K562 (cell line): ENCODE results near the gene DELE1. TPM values are rescaled to one million over a fixed set of nuclear protein-coding genes. Genes with fewer than 3 reads are reported as not detected.

Experiments used
- ATAC-seq: fragments of 200-7000 bp; cut with Tn5 transposase; 3 replicates; pipeline ENCODE4 v1.9.1; 2020; ENCODE audit warnings: moderate library complexity
- BruUV-seq: library from RNA; stranded (reverse); fragments of 400-500 nt; replicated peaks from 2 replicates; lab custom pipeline; 2021; lab: Mats Ljungman, UMichigan
- CTCF ChIA-PET: fragments of 300-600 bp; formaldehyde crosslinking; extraction: SDS; loops from one replicate; lab custom pipeline; 2021; ENCODE audit warnings: low intra/inter-chr PET ratio; lab: Yijun Ruan, JAX
- POLR2A ChIA-PET: fragments of 300-600, 350-650 bp; sonication (Branson Sonifier 250); formaldehyde crosslinking; extraction: SDS; loops from one replicate; lab custom pipeline; 2021; ENCODE audit warnings: antibody characterized with exemption, inconsistent platforms; lab: Yijun Ruan, JAX
- DNase-seq, 4 experiments: peaks; one replicate each; pipeline versions ENCODE4 v3.0.0 to v3.0.0-alpha.2; 2011 to 2018; ENCODE audit warnings: low spot score in 3 of 4, mixed read lengths in 3 of 4; ENCODE audit errors: extremely low read depth in 1 of 4
- FAIRE-seq: peaks from 2 replicates; lab custom pipeline; 2011; peaks lifted over from hg19 to GRCh38; lab: Jason Lieb, UNC
- H2AFZ ChIP-seq: 2 replicates; pipeline ENCODE4 v1.6.0; 2011; ENCODE audit warnings: low read depth, low read length, control low read depth, inconsistent platforms
- H3K27ac ChIP-seq: fragments of 200-600 bp; 3 replicates; pipeline ENCODE4 v1.8.0; 2011; ENCODE audit warnings: low read depth, mild to moderate bottlenecking, control low read depth, inconsistent platforms, low read length, moderate library complexity, mixed read lengths; ENCODE audit errors: extremely low read depth
- H3K27me3 ChIP-seq, 2 experiments: fragments of 300-600 bp in 1 of 2; 2 replicates in 1 of 2; 3 replicates in 1 of 2; pipeline versions ENCODE4 v1.6.0 to v1.8.0; 2011; ENCODE audit warnings: inconsistent platforms in 2 of 2, low read length in 2 of 2, mild to moderate bottlenecking in 1 of 2, mixed read lengths in 1 of 2, moderate library complexity in 1 of 2; ENCODE audit not compliant: control insufficient read depth in 2 of 2, insufficient read depth in 2 of 2
- H3K36me3 ChIP-seq: fragments of 300-600 bp; 3 replicates; pipeline ENCODE4 v1.8.0; 2011; ENCODE audit warnings: mild to moderate bottlenecking, low read length, inconsistent platforms; ENCODE audit not compliant: control insufficient read depth, insufficient read depth
- H3K4me1 ChIP-seq, 2 experiments: fragments of 200-600 bp in 1 of 2; replicated peaks in 1 of 2; 2 replicates in 1 of 2; 3 replicates in 1 of 2; pipeline versions ENCODE4 v1.5.1 to v1.8.0; 2011; ENCODE audit warnings: inconsistent platforms in 2 of 2, low read length in 2 of 2, mild to moderate bottlenecking in 1 of 2, mixed read lengths in 1 of 2, moderate library complexity in 1 of 2; ENCODE audit not compliant: control insufficient read depth in 2 of 2, insufficient read depth in 2 of 2
- H3K4me2 ChIP-seq: 2 replicates; pipeline ENCODE4 v1.6.1; 2011; ENCODE audit warnings: low read length, control low read depth, inconsistent platforms, mixed read lengths; ENCODE audit not compliant: insufficient read depth
- H3K4me3 ChIP-seq: fragments of 200-600 bp; sonication (generic), shearing (Covaris generic); 2 replicates; pipeline ENCODE4 v1.5.1; 2016; ENCODE audit warnings: control low read depth, inconsistent platforms
- H3K79me2 ChIP-seq: fragments of 200-600 bp; 3 replicates; pipeline ENCODE4 v1.8.0; 2011; ENCODE audit warnings: low read length, inconsistent platforms; ENCODE audit not compliant: control insufficient read depth, insufficient read depth
- H3K9ac ChIP-seq, 2 experiments: 2 replicates each; pipeline versions ENCODE4 v1.6.0 to v1.6.1; 2011; ENCODE audit warnings: low read depth in 2 of 2, low read length in 2 of 2, control low read depth in 1 of 2, inconsistent platforms in 1 of 2, mild to moderate bottlenecking in 1 of 2, mixed read lengths in 1 of 2; ENCODE audit not compliant: insufficient read depth in 1 of 2
- H3K9me1 ChIP-seq: one replicate; pipeline ENCODE4 v1.6.0; 2011; ENCODE audit warnings: inconsistent platforms, mild to moderate bottlenecking, low read length, moderate library complexity; ENCODE audit not compliant: control insufficient read depth, insufficient read depth
- H3K9me3 ChIP-seq: replicated peaks from 2 replicates; pipeline ENCODE4 v1.5.1; 2011; ENCODE audit warnings: low read depth, low read length, inconsistent platforms; ENCODE audit not compliant: control insufficient read depth, insufficient read depth
- H4K20me1 ChIP-seq: replicated peaks from 2 replicates; pipeline ENCODE4 v1.6.1; 2011; ENCODE audit warnings: low read length, inconsistent platforms, mixed read lengths; ENCODE audit not compliant: control insufficient read depth, insufficient read depth
- BCLAF1 ChIP-seq, 2 experiments: fragments of 450-650 bp in 1 of 2; IDR thresholded peaks; 2 replicates each; pipeline ENCODE4 v1.6.1; 2011 to 2017; ENCODE audit warnings: low read depth in 2 of 2, antibody characterized with exemption in 1 of 2, borderline replicate concordance in 1 of 2, low read length in 1 of 2, mild to moderate bottlenecking in 1 of 2, mixed read lengths in 1 of 2; ENCODE audit not compliant: control insufficient read depth in 1 of 2
- ELK1 ChIP-seq: sonication (generic); formaldehyde crosslinking; IDR thresholded peaks from 2 replicates; pipeline ENCODE4 v1.8.1; 2022; ENCODE audit warnings: missing genetic modification reagents
- KDM5B ChIP-seq: fragments of 200-600 bp; sonication (generic); IDR thresholded peaks from 2 replicates; pipeline ENCODE4 v1.6.1; 2012; ENCODE audit warnings: low read depth, mild to moderate bottlenecking, moderate library complexity, low read length, control low read depth, inconsistent platforms; ENCODE audit not compliant: insufficient replicate concordance
- NKRF ChIP-seq: fragments of 450-650 bp; IDR thresholded peaks from 2 replicates; pipeline ENCODE4 v1.6.1; 2016; ENCODE audit warnings: borderline replicate concordance
- NR1H2 ChIP-seq: sonication (generic); formaldehyde crosslinking; IDR thresholded peaks from 2 replicates; pipeline ENCODE4 v1.4.0; 2020; ENCODE audit warnings: mild to moderate bottlenecking, missing genetic modification reagents
- NR3C1 ChIP-seq: sonication (generic); formaldehyde crosslinking; IDR thresholded peaks from 2 replicates; pipeline ENCODE4 v1.8.1; 2022; ENCODE audit warnings: missing genetic modification reagents
- PATZ1 ChIP-seq: fragments of 250-450 bp; sonication (Bioruptor Pico); IDR thresholded peaks from 2 replicates; pipeline ENCODE4 v1.5.0; 2020; ENCODE audit warnings: mild to moderate bottlenecking, borderline replicate concordance
- PHF20 ChIP-seq: fragments of 450-650 bp; IDR thresholded peaks from 2 replicates; pipeline ENCODE4 v1.6.1; 2018; ENCODE audit not compliant: partially characterized antibody
- RFX1 ChIP-seq: fragments of 450-650 bp; IDR thresholded peaks from 2 replicates; pipeline ENCODE4 v1.6.1; 2016; ENCODE audit warnings: mild to moderate bottlenecking, moderate library complexity
- RFX7 ChIP-seq: fragments of 250-450 bp; sonication (Bioruptor Pico); IDR thresholded peaks from 2 replicates; pipeline ENCODE4 v1.5.1; 2021; ENCODE audit warnings: mild to moderate bottlenecking
- SMAD2 ChIP-seq: fragments of 150-350 bp; IDR thresholded peaks from 2 replicates; pipeline ENCODE4 v1.6.1; 2014; ENCODE audit warnings: low read depth, mild to moderate bottlenecking, low read length
- ZNF384 ChIP-seq: IDR thresholded peaks from 2 replicates; pipeline ENCODE4 v1.6.1; 2012; ENCODE audit warnings: low read depth, low read length, improper control_type of control experiment
- ZNF77 ChIP-seq: fragments of 250-450 bp; sonication (Bioruptor Pico); IDR thresholded peaks from 2 replicates; pipeline ENCODE4 v1.5.0; 2020
- WGBS: fragments of 100-300 bp; shearing (Covaris generic); methylation state at CpG from one replicate; pipeline ENCODE4 v1.1.6; 2016; ENCODE audit warnings: low coverage, mixed read lengths; ENCODE audit not compliant: insufficient coverage; ENCODE audit errors: missing lambda C conversion rate; 5-methylcytosine and 5-hydroxymethylcytosine counted together
- in situ Hi-C: fragments of 300-500 bp; cut with MboI; formaldehyde crosslinking; loops from 4 replicates; pipeline ENCODE4 v1.15.0; 2018; ENCODE audit warnings: inconsistent platforms, mixed read lengths
- intact Hi-C: fragments of 100-400 bp; cut with micrococcal nuclease; formaldehyde crosslinking; loops from 2 replicates; pipeline ENCODE4 v1.14.2; 2022
- polyA plus RNA-seq, 8 experiments: library from polyadenylated mRNA; depleted of rRNA in 4 of 8; stranded (reverse) in 5 of 8; unstranded in 3 of 8; fragments of >200 nt; fragmentation: Nextera tagmentation in 2 of 8; fragmentation: Illumina TruSeq in 1 of 8; extraction: Ambion mirVana in 2 of 8; extraction: Trizol in 1 of 8; gene quantifications; 2 replicates each; pipeline versions ENCODE4 v1.2.1 to v1.2.3, GENCODE V29; 2011 to 2014; ENCODE audit warnings: inconsistent platforms in 1 of 8, missing spikeins in 1 of 8
- total RNA-seq, 7 experiments: library from RNA; depleted of rRNA in 6 of 7; stranded (reverse); fragments of >200 nt in 6 of 7; fragmentation: Illumina TruSeq in 2 of 7; extraction: Trizol in 2 of 7; gene quantifications; 2 replicates each; pipeline versions ENCODE4 v1.2.1 to v1.2.3, GENCODE V29; 2011 to 2021; ENCODE audit warnings: low replicate concordance in 1 of 7

Gene DELE1
- total and polyA plus RNA-seq, 9 of the 15 experiments (the other 6 are each of a cell fraction or from before 2014, with no cell fraction given) = 16.6 to 74.4 (median 49.8) TPM

GRCh38 chr5:141876628-141877355 lies 46.9 kb upstream of the DELE1 start:
- ChIA-PET POLR2A (interaction anchor here (0.6 kb wide), 1 partner anchor 10 kb away, joined by 3 read pairs; no protein-coding TSS in a partner anchor), CTCF (no interaction called here)
- BruUV-seq = no TSS peak
- intact Hi-C loops (loop anchor here (1.0 kb wide), 1 partner anchor 27 kb away; no protein-coding TSS in a partner anchor), in situ Hi-C loops (no loop called here)
- FAIRE-seq (peak; percentile 67), ATAC-seq (no peak), DNase-seq (peak in 1 of 4 experiments; percentile 31)
- WGBS = 13% methylated on average over 38 of the region's 42 CpGs
- Histone ChIP-seq H3K27ac (peak overlapping the region; percentile 61), H3K9me1 (no peaks in the 10 kb centered on the region), H3K4me2 (peak overlapping the region; percentile 76), H3K9ac (peak overlapping the region; percentile 57 to 88), H3K4me1 (peaks cover 32 to 46% of the 10 kb centered on the region in 2 experiments; a peak in 4 of 5 replicates), H3K79me2 (no peaks in the 10 kb centered on the region), H3K9me3 (no peaks in the 10 kb centered on the region), H3K27me3 (peaks cover 19 to 62% of the 10 kb centered on the region in 2 experiments), H2AFZ (peak overlapping the region; percentile 90), H3K4me3 (peak overlapping the region; percentile 49), H4K20me1 (peaks cover 37% of the 10 kb centered on the region), H3K36me3 (no peaks in the 10 kb centered on the region)
- TF ChIP-seq BCLAF1 (IDR thresholded peaks at IDR 0.05; ENCODE audit: borderline replicate concordance in 1 of 2, control insufficient read depth in 1 of 2, low read depth in 2 of 2, low read length in 1 of 2) (no peak), PHF20 (peak; percentile 15), ELK1 (CRISPR knock-in tag) (no peak), ZNF384 (no peak), KDM5B (peak; percentile 61), RFX1 (no peak), RFX7 (CRISPR knock-in tag) (no peak), PATZ1 (CRISPR knock-in tag) (no peak), SMAD2 (no peak), NKRF (0 out of 2 replicates have a peak, but pooled peaks have one; percentile 31), NR3C1 (CRISPR knock-in tag) (no peak), ZNF77 (CRISPR knock-in tag) (no peak), NR1H2 (CRISPR knock-in tag) (no peak)
